EL (cell line): Measurements from ENCODE around the gene ETS1.

ENCODE experiments used
- DNase-seq: peaks from one replicate; pipeline ENCODE4 v3.0.0-alpha.2; 2016

The ETS1 gene

DNA sequence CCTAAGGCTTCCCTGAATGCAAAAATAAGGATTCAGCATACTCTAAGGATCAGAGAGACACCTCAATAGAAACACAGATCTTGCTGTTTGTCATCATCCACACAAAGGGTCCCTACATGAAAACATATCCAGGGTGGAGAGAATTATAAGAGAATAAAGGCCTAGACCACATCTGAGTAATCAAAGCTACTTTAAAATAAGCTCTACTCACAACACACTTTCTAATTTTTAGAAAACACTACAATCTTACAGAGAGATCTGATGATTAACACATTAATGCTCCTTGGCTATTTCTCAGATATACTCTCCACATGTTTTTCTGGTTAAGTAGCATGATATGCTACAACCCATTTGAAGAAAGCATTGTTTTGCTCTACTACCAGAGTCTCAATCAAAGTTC is 108.2 kb downstream of the ETS1 start:
- DNase-seq = no peak

- no peak for DNase-seq
These were observed 109.1 kb downstream of the ETS1 start for GRCh38 chr11:128478305-128478704.

- DNase-seq = no peak
These were observed 109.5 kb downstream of the ETS1 start for GRCh38 chr11:128477811-128478210.

GRCh38 chr11:128477278-128477677 is 110.1 kb downstream of the ETS1 start:
- DNase-seq = no peak

DNA sequence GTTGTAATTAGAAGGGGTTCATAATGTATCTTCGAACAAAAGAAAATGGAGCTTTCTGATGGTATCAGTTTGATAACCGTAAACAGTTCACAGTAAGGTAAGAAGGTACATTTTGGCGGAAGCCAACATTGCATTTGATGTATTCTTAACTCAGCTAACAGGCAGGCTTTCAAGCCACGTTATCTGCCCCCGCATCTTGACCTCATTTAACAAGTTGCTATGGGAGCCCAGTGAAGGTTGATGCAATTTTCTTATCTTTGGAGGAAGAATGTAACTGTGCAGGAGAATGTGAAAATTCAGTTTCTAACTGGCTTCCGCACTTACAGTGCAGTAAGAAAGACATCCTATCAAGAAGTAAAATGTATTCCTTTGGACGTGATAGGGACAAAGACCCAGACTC is 110.6 kb downstream of the ETS1 start:
- no peak for DNase-seq

- no peak for DNase-seq
These were observed 111.3 kb downstream of the ETS1 start for GRCh38 chr11:128476049-128476448.

- DNase-seq = no peak
These were observed 113.1 kb downstream of the ETS1 start for GRCh38 chr11:128474036-128474874.

DNA sequence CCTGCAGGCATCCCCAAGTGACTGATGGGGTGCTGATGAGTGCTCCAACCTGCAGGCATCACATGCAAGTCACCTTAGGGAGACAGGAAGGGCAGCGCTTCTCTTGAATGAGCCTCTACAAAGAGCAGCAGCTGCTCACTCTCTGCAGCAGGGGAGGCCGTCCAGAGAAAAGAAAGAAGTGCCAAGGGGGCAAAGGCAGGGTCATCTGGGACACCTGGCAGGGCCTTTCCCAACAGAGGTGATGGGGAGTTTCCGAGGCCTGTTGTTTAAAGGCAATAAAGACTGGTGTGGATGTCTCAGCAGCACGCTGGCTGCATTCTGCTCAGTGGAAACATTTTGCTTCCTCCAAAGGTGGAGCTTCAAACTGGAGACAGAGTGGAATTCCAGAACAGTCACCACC is 113.7 kb downstream of the ETS1 start:
- no peak for DNase-seq

GRCh38 chr11:128472128-128473089 is 114.9 kb downstream of the ETS1 start:
- peak; percentile 73 for DNase-seq

GRCh38 chr11:128471138-128471661 is 116.2 kb downstream of the ETS1 start:
- DNase-seq = no peak

DNA sequence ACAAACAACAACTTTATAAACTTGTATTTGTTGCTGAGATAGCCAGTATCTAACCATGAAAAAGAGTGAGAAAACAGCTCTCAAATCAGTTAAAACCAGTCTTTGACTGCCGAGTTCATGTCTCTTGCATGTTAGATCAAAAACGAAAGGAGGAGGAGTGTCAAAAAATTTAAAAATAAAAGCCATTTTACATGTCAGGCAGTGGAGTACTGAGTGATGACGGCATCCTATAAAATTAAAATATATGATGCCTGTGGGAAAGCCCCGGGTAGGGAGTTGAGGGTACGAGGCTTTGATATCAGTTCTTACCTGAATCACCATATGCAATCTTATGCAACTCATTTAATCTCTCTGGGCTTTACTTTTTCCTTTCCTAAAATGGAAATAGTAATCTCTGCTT is 117.3 kb downstream of the ETS1 start:
- DNase-seq = no peak

- no peak for DNase-seq
These were observed 118.1 kb downstream of the ETS1 start for GRCh38 chr11:128469220-128469619.

- DNase-seq = peak; percentile 62
These were observed 119.2 kb downstream of the ETS1 start for GRCh38 chr11:128468111-128468510.

DNA sequence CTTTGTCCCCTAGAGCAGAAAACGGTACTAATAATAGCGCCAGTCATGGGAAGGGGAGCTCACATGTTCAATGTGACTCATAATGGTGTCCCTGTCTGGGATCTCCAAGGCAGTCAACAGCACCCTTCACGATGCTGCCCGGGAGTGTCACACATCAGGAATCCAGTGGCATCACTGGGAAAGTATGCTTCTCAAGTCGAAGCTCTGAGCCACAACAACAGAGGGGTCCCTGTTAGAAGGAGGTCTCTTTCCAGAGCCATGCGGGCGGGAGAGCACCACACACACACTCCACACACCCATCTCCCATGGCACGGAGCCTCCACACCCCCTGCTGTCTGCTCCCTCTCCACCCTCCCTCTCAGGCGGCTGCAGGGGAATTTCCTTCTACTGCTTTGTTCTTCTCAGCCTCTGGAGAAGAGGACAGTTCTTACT is 119.7 kb downstream of the ETS1 start:
- peak; percentile 100 for DNase-seq

GRCh38 chr11:128467041-128467440 is 120.3 kb downstream of the ETS1 start:
- no peak for DNase-seq

- no peak for DNase-seq
These were observed 121.2 kb downstream of the ETS1 start for GRCh38 chr11:128465946-128466705.

GRCh38 chr11:128465531-128465930 is 121.8 kb downstream of the ETS1 start:
- no peak for DNase-seq

GRCh38 chr11:128464878-128465450 is 122.4 kb downstream of the ETS1 start:
- no peak for DNase-seq

- no peak for DNase-seq
These were observed 123.4 kb downstream of the ETS1 start for GRCh38 chr11:128463979-128464378.

- DNase-seq = peak; percentile 76
These were observed 124.0 kb downstream of the ETS1 start for GRCh38 chr11:128463371-128463829.

DNA sequence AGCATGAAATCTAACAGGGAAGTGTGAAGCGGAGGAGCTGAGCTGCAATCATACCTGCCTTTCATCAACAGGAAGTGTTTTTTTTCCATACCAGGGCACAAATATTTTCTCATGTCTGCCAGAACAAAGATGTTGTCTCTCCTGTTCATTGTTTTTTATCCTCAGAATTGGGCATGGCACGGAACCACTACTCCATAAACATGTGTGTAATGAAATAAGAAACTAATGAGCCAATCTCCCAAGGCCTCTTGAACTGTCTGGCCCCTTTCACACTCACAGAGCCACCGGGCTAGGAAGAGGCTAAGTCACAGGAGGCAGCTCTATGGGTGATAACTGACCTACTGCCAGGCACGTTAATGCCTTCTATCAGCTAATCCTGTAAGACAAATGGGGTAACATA is 124.4 kb downstream of the ETS1 start:
- no peak for DNase-seq

GRCh38 chr11:128462189-128462588 is 125.2 kb downstream of the ETS1 start:
- DNase-seq = no peak
